ENCODE results near the gene TMEM92.

Gene TMEM92

GRCh38 chr17:50274897-50275221 lies 593 bp downstream of the TMEM92 start:
- H3K4me3 ChIP-seq (ENCODE audit: control insufficient read depth, low read depth, low read length), result no peak overlapping the region
- TF ChIP-seq CTCF (IDR thresholded peaks at IDR 0.05; ENCODE audit: control insufficient read depth, insufficient read depth, low read depth, low read length, missing control alignments), result no peak
- no peak for DNase-seq (ENCODE audit: low read depth)

- no peak for DNase-seq (ENCODE audit: low read depth)
- TF ChIP-seq CTCF (IDR thresholded peaks at IDR 0.05; ENCODE audit: control insufficient read depth, insufficient read depth, low read depth, low read length, missing control alignments), result no peak
- no peak overlapping the region for H3K4me3 ChIP-seq (ENCODE audit: control insufficient read depth, low read depth, low read length)
These were observed 1.0 kb downstream of the TMEM92 start for GRCh38 chr17:50275279-50275678.

- no peak for DNase-seq (ENCODE audit: low read depth)
- no peak for TF ChIP-seq CTCF (IDR thresholded peaks at IDR 0.05; ENCODE audit: control insufficient read depth, insufficient read depth, low read depth, low read length, missing control alignments)
- H3K4me3 ChIP-seq (ENCODE audit: control insufficient read depth, low read depth, low read length), result no peak overlapping the region
These were observed 2.5 kb downstream of the TMEM92 start for GRCh38 chr17:50276588-50277356.

- no peak for DNase-seq (ENCODE audit: low read depth)
These were observed 3.1 kb downstream of the TMEM92 start for GRCh38 chr17:50277357-50277754.

GRCh38 chr17:50278526-50279180 lies 4.4 kb downstream of the TMEM92 start:
- no peak for TF ChIP-seq CTCF (IDR thresholded peaks at IDR 0.05; ENCODE audit: control insufficient read depth, insufficient read depth, low read depth, low read length, missing control alignments)
- no peak overlapping the region for H3K4me3 ChIP-seq (ENCODE audit: control insufficient read depth, low read depth, low read length)
- no peak for DNase-seq (ENCODE audit: low read depth)

More at GRCh38 chr17:50277357-50277754, 3.1 kb downstream of the TMEM92 start:
- TF ChIP-seq CTCF (IDR thresholded peaks at IDR 0.05; ENCODE audit: control insufficient read depth, insufficient read depth, low read depth, low read length, missing control alignments), result no peak
- no peak overlapping the region for H3K4me3 ChIP-seq (ENCODE audit: control insufficient read depth, low read depth, low read length)

GRCh38 chr17:50279181-50279526 lies 4.9 kb downstream of the TMEM92 start:
- TF ChIP-seq CTCF (IDR thresholded peaks at IDR 0.05; ENCODE audit: control insufficient read depth, insufficient read depth, low read depth, low read length, missing control alignments), result no peak
- H3K4me3 ChIP-seq (ENCODE audit: control insufficient read depth, low read depth, low read length), result no peak overlapping the region
- no peak for DNase-seq (ENCODE audit: low read depth)

Data from AG09309 (cell line).